GM12878 (cell line): ENCODE data around the gene PIK3R5. TPM values are rescaled to one million over a fixed set of nuclear protein-coding genes. Genes with fewer than 3 reads are reported as not detected.
A peak's percentile ranks its signal among the peaks of the same experiment; 100 is the strongest.

Experiments used
- CHD4 ChIP-seq: fragments of 200-600 bp; sonication (generic); IDR thresholded peaks from 2 replicates; pipeline ENCODE4 v1.6.1; 2016; ENCODE audit warnings: mild to moderate bottlenecking
- FOS ChIP-seq: IDR thresholded peaks from 3 replicates; pipeline ENCODE4 v1.6.1; 2011; ENCODE audit warnings: borderline replicate concordance; ENCODE audit not compliant: insufficient read length; ENCODE audit errors: extremely low read depth
- HDGF ChIP-seq: fragments of 450-650 bp; IDR thresholded peaks from 2 replicates; pipeline ENCODE4 v1.6.1; 2016; ENCODE audit warnings: antibody characterized with exemption
- KAT2A ChIP-seq: conservative IDR thresholded peaks from 2 replicates; pipeline ENCODE4 v1.6.1; 2011; ENCODE audit warnings: low read depth, low read length; ENCODE audit not compliant: control insufficient read depth
- MLLT1 ChIP-seq: fragments of 450-650 bp; IDR thresholded peaks from 2 replicates; pipeline ENCODE4 v1.6.1; 2016; ENCODE audit warnings: mild to moderate bottlenecking
- NKRF ChIP-seq: fragments of 450-650 bp; conservative IDR thresholded peaks from 2 replicates; pipeline ENCODE4 v1.6.1; 2017; ENCODE audit warnings: mild to moderate bottlenecking, moderate library complexity
- PKNOX1 ChIP-seq: fragments of 450-650 bp; IDR thresholded peaks from 2 replicates; pipeline ENCODE4 v1.6.1; 2016; ENCODE audit warnings: mild to moderate bottlenecking
- RB1 ChIP-seq: fragments of 450-650 bp; formaldehyde crosslinking; IDR thresholded peaks from 2 replicates; pipeline ENCODE4 v1.6.1; 2017; ENCODE audit warnings: mild to moderate bottlenecking, borderline replicate concordance
- RCOR1 ChIP-seq: conservative IDR thresholded peaks from 2 replicates; pipeline ENCODE4 v1.6.1; 2012; ENCODE audit warnings: low read depth, low read length, improper control_type of control experiment
- SIN3A ChIP-seq: IDR thresholded peaks from 2 replicates; pipeline ENCODE4 v1.6.1; 2012; ENCODE audit warnings: low read depth, low read length, improper control_type of control experiment
- SPI1 ChIP-seq: IDR thresholded peaks from 2 replicates; pipeline ENCODE4 v1.6.1; 2011; ENCODE audit warnings: low read depth, mild to moderate bottlenecking, low read length, moderate library complexity, borderline replicate concordance; ENCODE audit not compliant: insufficient read depth
- SRF ChIP-seq, 2 experiments: IDR thresholded peaks; 2 replicates each; pipeline ENCODE4 v1.6.1; 2011; ENCODE audit warnings: low read depth in 2 of 2, low read length in 2 of 2, mild to moderate bottlenecking in 1 of 2, moderate library complexity in 1 of 2
- SUPT20H ChIP-seq: IDR thresholded peaks from 2 replicates; pipeline ENCODE4 v1.6.1; 2011; ENCODE audit warnings: low read depth, mild to moderate bottlenecking, low read length, moderate library complexity, borderline replicate concordance; ENCODE audit not compliant: control insufficient read depth
- TBL1XR1 ChIP-seq: IDR thresholded peaks from 2 replicates; pipeline ENCODE4 v1.6.1; 2012; ENCODE audit warnings: low read depth, low read length, improper control_type of control experiment
- ZBTB4 ChIP-seq: fragments of 450-650 bp; formaldehyde crosslinking; IDR thresholded peaks from 2 replicates; pipeline ENCODE4 v1.4.0; 2022; ENCODE audit warnings: mild to moderate bottlenecking, moderate library complexity
- ZNF207 ChIP-seq: fragments of 450-650 bp; IDR thresholded peaks from 2 replicates; pipeline ENCODE4 v1.6.1; 2014; ENCODE audit warnings: antibody characterized with exemption, mild to moderate bottlenecking, borderline replicate concordance
- ZNF24 ChIP-seq: fragments of 450-650 bp; IDR thresholded peaks from 2 replicates; pipeline ENCODE4 v1.6.1; 2017; ENCODE audit warnings: antibody characterized with exemption, mild to moderate bottlenecking
- polyA plus RNA-seq, 11 experiments: library from polyadenylated mRNA; depleted of rRNA in 4 of 11; unstranded in 6 of 11; stranded (reverse) in 5 of 11; fragments of >200 nt; fragmentation: Nextera tagmentation in 4 of 11; fragmentation: Illumina TruSeq in 1 of 11; extraction: Ambion mirVana in 4 of 11; extraction: Trizol in 1 of 11; gene quantifications; 1 replicate in 1 of 11; 2 replicates in 10 of 11; pipeline versions ENCODE4 v1.2.1 to v1.2.3, GENCODE V29; 2011 to 2016; ENCODE audit warnings: inconsistent platforms in 2 of 11, missing spikeins in 2 of 11, low read depth in 1 of 11
- total RNA-seq, 4 experiments: library from RNA; depleted of rRNA in 3 of 4; stranded (reverse); fragments of >200 nt in 3 of 4; fragmentation: Illumina TruSeq in 1 of 4; extraction: Trizol in 1 of 4; gene quantifications; 2 replicates each; pipeline versions ENCODE4 v1.2.1 to v1.2.3, GENCODE V29; 2013 to 2021

Gene PIK3R5
- total and polyA plus RNA-seq, 10 of the 15 experiments (the other 5 are each of a cell fraction or from before 2014, with no cell fraction given) = 9.5 to 50.8 (median 35.5) TPM

GRCh38 chr17:8894673-8895578 lies 70.6 kb downstream of the PIK3R5 start (continued):
- no peak for TF ChIP-seq NKRF
- TF ChIP-seq HDGF = peak; percentile 90
- 0 out of 2 replicates have a peak, but pooled peaks have one; percentile 53 for TF ChIP-seq TBL1XR1
- TF ChIP-seq RCOR1 = no peak
- no peak for TF ChIP-seq SIN3A
- no peak for TF ChIP-seq ZBTB4
- no peak for TF ChIP-seq CHD4
- no peak for TF ChIP-seq SRF (IDR thresholded peaks at IDR 0.05; ENCODE audit: low read depth in 2 of 2, low read length in 2 of 2)
- 0 out of 2 replicates have a peak, but pooled peaks have one; percentile 30 for TF ChIP-seq ZNF207
- TF ChIP-seq MLLT1 = peak; percentile 79
- no peak for TF ChIP-seq RB1
- no peak for TF ChIP-seq ZNF24
- no peak for TF ChIP-seq SUPT20H
- TF ChIP-seq SPI1 = no peak
- no peak for TF ChIP-seq FOS
- TF ChIP-seq KAT2A = no peak
- TF ChIP-seq PKNOX1 = no peak
